Embryonic facial prominence (tissue), 1 donor: Measurements from ENCODE around the gene PPP1R3C.

Experiments used
- DNase-seq: peaks from one replicate; pipeline ENCODE4 v3.0.0-alpha.2; 2016; ENCODE audit errors: extremely low spot score

The PPP1R3C gene

GRCh38 chr10:91632671-91633550 lies at the start of gene PPP1R3C:
PPP1R3C (minus strand) TSS chr10:91633071; CDS start chr10:91632969, 102 bp downstream.
- DNase-seq, result peak; percentile 52

DNA sequence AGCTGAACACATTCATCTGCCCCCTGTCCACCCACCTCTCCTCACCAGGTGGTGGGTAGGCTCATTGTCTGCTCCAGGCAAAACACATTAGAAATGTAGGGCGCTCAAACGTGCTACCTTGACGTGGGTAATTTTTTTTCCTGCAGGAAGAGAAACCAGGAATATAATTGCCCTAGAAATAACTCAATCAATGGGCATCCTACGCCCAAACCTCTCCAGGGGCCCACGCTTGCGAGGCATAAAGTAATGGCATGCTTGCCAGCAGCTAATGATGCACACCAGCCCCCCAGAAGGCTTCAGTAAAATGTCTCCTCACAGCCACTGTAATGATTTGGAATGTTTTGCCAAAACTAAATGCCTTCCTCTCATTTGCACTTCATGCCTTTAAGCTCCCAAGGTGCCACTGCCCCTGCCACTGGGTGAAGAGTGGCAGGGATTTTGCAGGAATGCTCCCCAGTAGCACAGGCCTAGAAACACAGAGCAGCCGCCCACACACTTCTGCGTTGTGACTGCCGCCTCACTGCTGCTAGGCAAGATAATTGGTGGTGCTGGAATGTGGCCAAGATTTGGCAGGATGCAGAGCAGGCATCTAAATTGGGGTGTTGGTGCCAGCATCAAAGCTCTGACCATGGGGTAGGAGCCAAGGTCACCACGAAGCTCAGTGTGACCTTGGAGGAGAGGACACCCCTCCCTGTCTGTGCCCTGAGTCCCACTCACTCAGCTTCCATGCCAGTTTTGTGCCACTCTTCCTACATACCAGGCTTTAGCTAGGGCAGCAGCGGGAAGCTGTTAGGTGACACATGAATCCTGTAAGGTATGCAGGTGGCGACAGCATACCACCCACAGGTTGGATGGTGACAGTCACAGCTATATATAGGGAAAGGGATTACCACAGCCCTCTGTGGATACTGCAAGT lies 48.7 kb upstream of the PPP1R3C start:
- DNase-seq, result no peak

DNA sequence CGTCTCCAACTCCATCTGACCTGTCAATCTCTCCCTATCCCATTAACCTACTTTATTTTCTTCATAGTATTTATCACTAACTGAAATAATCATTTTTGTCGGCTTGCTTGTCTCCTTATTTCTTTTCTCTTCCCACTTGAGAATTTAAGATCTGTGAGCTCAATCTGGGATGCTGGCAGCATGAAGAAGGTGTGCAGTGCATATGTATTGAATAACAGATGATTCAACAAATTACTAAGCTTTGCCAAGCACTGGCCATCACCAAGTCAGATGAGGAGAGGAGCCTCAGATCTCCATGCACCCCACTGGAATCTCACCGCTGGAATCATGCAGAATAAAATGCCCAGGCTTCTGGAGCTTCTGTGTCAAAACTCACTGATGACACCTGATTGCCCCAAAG lies 47.6 kb upstream of the PPP1R3C start:
- no peak for DNase-seq

DNA sequence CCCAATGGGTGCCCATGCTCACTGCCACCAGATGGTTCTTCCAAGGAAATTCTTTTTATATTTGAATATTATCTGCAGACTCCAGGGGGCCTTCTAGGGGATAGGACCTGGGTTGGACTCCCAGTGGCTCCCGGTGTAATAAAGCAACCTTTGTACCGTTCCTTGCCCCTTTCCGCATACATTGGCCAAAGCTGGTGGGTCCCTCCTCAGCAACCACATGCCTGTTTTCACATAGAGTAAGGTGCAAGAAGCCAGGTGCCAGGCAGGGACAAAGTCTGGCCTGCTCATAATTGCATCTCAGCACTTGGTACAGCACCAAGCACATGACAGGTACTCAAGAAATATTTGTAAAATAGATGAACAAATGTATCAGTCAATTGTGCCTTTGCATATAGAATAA lies 46.4 kb upstream of the PPP1R3C start:
- DNase-seq, result no peak

- no peak for DNase-seq
These were observed 45.0 kb upstream of the PPP1R3C start for GRCh38 chr10:91677911-91678310.

DNA sequence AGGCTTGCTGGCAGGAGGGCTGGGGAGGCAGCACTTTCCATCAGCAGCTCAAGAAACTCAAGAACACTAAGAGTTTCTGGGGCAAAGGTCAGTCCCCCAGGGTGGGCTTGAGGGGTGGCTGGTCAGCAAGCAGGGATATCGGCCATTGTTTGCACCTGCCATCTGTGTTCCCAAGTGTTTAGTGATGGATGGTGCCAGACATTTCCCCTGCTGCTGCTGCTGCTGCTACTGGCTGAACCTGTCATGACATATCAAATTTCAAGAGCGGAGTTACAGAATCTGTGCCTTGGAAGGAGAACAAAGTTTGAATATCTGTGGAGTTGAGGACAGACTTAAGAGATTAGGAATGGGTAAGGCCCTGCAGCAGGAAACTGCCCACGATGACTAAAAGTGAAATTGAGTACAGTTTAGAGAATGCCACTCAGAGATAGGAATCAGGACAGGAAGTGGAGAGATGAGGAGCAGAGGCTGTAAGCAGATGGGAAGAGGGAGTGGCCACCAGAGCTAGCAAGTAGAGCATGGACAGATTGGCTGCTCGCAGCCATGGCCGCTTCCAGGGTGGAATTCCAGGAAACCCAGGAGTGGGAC lies 39.2 kb upstream of the PPP1R3C start:
- no peak for DNase-seq

DNA sequence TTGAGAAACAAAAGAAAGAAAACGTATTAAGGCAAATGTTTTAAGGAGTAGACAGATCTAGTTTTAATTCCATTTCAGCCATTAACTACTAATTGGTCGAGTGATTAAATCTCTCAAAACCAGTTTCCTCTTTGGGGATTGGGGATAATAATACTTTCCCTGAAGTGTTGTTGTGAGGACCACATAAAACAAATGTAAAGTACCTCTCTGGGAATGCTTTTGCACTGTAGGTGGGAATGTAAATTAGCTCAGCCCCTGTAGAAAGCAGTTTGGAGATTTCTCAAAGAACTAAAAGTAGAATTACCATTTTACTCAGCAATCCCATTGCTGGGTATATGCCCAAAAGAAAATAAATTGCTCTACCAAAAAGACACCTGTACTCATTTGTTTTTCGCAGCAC lies 36.0 kb upstream of the PPP1R3C start:
- DNase-seq, result no peak

DNA sequence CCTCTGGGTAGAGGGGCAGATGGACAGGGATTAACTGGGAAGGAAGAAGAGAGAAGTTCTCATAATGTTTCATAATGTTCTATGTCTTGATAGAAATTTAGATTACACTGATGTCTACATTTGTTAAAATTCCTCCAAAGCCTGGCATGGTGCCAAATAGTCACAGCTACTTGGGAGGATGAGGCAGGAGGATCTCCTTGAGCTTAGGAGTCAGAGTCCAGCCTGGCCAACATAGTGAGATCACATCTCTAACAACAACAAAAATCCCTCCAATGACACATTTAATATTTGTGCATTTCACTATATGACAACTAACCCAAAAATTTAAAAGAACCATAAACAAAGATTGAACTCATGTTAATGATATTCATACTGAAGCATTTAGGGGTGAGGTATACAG lies 33.0 kb upstream of the PPP1R3C start:
- DNase-seq, result no peak

DNA sequence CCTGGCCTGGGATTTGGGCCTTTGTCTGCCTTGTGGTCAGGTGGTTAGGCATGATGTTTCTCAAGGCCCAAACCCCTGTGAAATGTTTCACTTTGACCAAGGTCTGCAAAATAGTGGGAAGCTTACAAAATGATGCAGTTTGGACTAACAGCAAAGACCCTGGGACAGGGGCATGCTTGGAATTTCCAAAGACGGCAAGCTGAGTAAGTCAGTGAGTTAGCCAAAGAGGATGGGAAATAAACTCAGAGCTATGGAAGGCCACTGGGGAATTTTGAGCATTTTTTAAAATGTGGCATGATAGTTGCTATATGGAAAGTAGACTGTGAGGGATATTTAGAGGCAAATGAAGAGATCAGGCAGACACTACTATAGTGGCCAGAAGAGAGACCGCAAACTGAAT lies 31.6 kb upstream of the PPP1R3C start:
- DNase-seq, result no peak

GRCh38 chr10:91662993-91663392 lies 30.1 kb upstream of the PPP1R3C start:
- DNase-seq, result no peak

DNA sequence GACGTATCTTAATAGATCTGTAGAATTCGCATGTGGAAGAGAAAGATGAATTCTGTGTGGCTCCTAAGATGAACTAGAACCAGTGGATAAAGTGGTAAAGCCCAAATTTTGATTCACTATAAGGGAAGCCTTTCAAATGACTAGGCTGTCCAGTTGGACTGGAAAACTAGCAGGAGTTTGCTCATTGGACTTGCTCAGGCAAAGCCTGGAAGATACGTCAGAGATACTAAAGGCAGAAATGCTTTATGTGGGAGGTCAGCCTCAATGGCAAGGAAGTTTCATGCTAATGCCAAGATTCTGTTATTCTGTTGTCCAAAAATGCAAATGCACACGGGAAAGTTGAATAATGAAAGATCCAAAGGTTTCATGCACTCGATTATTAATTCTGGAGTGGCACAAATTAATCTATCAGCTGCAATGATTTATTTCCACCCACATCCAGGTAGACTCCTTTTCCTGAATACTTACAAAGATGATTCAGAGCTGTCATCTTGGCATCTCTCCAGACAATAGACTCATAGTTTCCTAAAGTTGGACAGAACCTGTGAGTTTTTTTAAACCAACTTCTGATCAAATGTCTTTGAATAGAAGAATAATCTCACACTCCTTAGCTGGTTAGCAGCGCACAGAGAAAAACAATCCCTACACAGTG lies 20.5 kb upstream of the PPP1R3C start:
- no peak for DNase-seq

DNA sequence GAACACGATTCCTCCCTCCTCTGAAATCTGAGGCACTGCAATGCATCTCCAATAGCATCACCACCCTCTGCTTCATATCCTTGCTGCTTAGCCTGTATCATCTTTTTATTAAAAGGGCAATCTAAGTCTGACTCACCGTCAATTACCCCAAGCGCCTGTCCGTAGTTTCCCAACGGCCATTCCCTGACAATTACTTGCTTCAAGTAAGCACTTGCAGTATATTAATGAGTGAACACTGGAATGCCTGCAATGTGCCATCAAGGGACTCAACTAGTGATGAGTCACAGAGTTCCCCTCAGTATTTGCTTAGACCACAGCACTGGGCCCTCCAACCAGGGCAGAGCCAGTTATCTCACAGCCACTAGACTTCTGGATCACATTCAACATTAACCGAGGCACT lies 19.5 kb upstream of the PPP1R3C start:
- DNase-seq, result no peak

DNA sequence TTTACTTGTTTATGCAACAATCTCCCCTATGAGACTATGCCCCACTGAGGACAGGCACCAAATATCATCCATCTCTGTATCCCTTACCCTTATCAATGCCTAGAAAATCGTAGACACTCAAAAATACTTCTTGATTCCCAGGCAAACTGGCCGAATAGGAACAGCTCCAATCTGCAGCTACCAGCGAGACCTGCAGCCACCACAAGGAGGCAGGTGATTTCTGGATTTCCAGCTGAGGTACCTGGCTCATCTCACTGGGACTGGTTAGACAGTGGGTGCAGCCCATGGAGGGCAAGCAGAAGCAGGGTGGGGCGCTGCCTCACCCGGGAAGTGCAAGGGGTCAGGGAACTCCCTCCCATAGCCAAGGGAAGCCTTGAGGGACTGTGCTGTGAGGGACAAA lies 10.8 kb upstream of the PPP1R3C start:
- DNase-seq, result no peak

- no peak for DNase-seq
These were observed 10.2 kb upstream of the PPP1R3C start for GRCh38 chr10:91642831-91643692.

- no peak for DNase-seq
These were observed 4.0 kb upstream of the PPP1R3C start for GRCh38 chr10:91636892-91637291.

DNA sequence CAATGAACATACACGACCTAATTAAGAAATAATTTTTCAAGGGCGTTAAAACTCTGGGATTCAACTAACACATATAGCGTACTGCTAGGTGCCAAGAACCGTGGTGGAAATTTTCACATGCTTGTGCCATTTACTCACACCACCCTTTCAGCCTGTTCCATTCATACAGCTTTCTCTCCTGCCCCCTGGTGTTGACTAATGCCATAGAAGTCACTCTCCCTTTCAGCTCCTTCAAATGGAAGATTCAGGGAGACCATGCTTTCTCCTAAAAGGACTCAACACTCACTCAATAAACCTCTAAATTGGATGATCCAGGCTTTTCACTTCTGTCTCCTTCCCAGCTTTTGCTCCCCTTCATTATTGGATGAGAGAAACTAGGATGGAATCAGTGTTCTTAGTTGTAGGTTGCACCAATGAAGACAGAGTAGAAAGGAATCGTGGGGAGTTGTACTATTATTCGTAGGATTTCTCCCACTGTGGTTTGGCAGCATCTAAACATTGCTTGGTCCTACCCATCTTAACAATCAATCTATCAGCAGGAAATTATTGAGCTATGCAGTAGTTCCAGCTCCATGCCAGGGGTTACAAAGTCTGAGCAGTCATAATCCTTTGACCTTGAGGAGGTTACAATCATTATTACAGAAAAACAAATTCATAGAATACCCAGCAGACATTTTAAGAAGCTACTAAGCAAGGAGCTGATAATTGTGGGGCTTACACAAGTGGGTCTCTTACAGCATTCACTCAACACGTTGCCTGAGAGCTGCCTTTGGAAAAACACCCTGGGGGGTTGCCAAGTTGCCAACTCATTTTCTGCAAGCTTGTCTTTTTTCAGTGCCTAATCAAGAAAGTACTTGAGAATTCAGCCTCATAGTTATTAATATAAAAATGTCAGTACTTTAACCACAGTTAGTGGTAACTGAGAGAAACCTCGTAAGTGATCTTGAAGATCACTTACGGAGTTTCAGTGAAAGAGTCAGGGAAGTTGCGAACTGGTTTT lies 2.8 kb upstream of the PPP1R3C start:
- peak; percentile 61 for DNase-seq

GRCh38 chr10:91634898-91635297 lies 2.0 kb upstream of the PPP1R3C start:
- DNase-seq, result no peak

- no peak for DNase-seq
These were observed 1.4 kb upstream of the PPP1R3C start for GRCh38 chr10:91634246-91634645.

DNA sequence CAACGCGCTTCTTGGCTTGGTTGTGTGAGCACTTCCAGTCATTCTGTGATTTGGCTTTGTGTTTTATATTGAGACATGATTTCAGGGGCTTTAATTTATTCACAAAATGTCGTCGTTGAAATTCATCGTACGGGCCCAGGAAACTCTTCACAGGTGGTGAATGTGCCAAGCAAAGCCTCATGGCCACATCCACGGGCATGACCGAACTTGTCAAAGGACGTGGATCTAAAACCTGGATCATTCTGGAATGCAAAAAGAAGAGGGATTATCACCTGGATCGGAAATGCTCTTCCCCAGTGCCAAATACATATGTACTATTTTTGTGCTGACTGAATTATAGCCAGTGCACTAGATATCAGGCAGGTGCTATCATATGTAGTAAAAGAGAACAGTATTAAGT lies 2.2 kb downstream of the PPP1R3C start:
- no peak for DNase-seq
